Erythroblast (primary cell): ENCODE data around the gene CDH13.

Source experiments
- GATA1 ChIP-seq: IDR thresholded peaks from 2 replicates; pipeline ENCODE4 v1.6.1; 2011; ENCODE audit warnings: low read depth, mild to moderate bottlenecking, control low read depth, low read length, moderate library complexity
- POLR2A ChIP-seq: IDR thresholded peaks from 2 replicates; pipeline ENCODE4 v1.6.1; 2011; ENCODE audit warnings: mild to moderate bottlenecking, low read length

DNA sequence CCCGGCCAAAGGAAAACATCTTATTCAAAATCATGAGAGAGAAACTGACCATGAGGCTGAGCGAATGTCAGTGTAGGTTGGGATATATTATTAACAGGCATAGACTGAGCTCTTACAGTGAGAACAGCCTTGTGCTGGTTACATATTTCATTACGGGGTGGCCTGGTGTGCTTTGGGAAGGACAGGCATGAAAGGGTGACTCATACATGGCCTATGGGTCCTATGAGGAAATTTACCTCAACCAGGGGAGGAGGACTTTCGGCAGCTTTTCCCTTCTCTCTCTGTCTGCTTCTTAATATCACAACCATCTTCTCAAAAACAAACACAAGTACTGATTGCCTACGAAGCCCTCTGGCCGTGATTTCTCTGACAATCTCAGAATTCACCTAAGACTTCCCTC lies 579.1 kb downstream of the CDH13 start:
- TF ChIP-seq POLR2A (no peak), GATA1 (no peak)
